H1 (cell line): ENCODE measurements around the gene ORC3.

ENCODE experiments used
- CHD2 ChIP-seq: IDR thresholded peaks from 2 replicates; pipeline ENCODE4 v1.6.1; 2012; ENCODE audit warnings: low read length, improper control_type of control experiment
- EZH2 ChIP-seq: fragments of 200-600 bp; sonication (generic); IDR thresholded peaks from 2 replicates; pipeline ENCODE4 v1.7.1; 2012; ENCODE audit warnings: low read depth, mild to moderate bottlenecking, moderate library complexity, low read length, inconsistent platforms; ENCODE audit not compliant: severe bottlenecking
- GABPA ChIP-seq: IDR thresholded peaks from 2 replicates; pipeline ENCODE4 v1.6.1; 2011; ENCODE audit warnings: mild to moderate bottlenecking, low read length, moderate library complexity, borderline replicate concordance; ENCODE audit not compliant: insufficient read depth
- HDAC2 ChIP-seq, 2 experiments: fragments of 300-600 bp in 1 of 2; sonication (generic) in 1 of 2; IDR thresholded peaks; 2 replicates each; pipeline ENCODE4 v1.6.1; 2011 to 2012; ENCODE audit warnings: low read depth in 2 of 2, low read length in 2 of 2, mild to moderate bottlenecking in 2 of 2, moderate library complexity in 2 of 2, borderline replicate concordance in 1 of 2, inconsistent platforms in 1 of 2
- HDAC6 ChIP-seq: IDR thresholded peaks from one replicate; pipeline ENCODE4 v1.7.1; 2012; ENCODE audit warnings: low read depth, mild to moderate bottlenecking, inconsistent platforms, low read length, moderate library complexity
- JUND ChIP-seq: IDR thresholded peaks from 2 replicates; pipeline ENCODE4 v1.6.1; 2011; ENCODE audit warnings: mild to moderate bottlenecking, improper control_type of control experiment, low read length
- POLR2A ChIP-seq, 2 experiments: IDR thresholded peaks; 1 replicate in 1 of 2; 2 replicates in 1 of 2; pipeline ENCODE4 v1.6.1; 2011; ENCODE audit warnings: low read depth in 2 of 2, low read length in 2 of 2, mild to moderate bottlenecking in 2 of 2; ENCODE audit errors: control extremely low read depth in 1 of 2
- POLR2AphosphoS5 ChIP-seq: IDR thresholded peaks from 2 replicates; pipeline ENCODE4 v1.6.1; 2011; ENCODE audit warnings: low read depth, low read length
- SIN3A ChIP-seq, 2 experiments: IDR thresholded peaks in 1 of 2; conservative IDR thresholded peaks in 1 of 2; 2 replicates each; pipeline ENCODE4 v1.6.1; 2011 to 2012; ENCODE audit warnings: low read length in 2 of 2, improper control_type of control experiment in 1 of 2, low read depth in 1 of 2, mild to moderate bottlenecking in 1 of 2
- SP4 ChIP-seq: IDR thresholded peaks from 2 replicates; pipeline ENCODE4 v1.6.1; 2012; ENCODE audit warnings: low read length, inconsistent platforms
- SRF ChIP-seq: IDR thresholded peaks from 2 replicates; pipeline ENCODE4 v1.6.1; 2011; ENCODE audit warnings: mild to moderate bottlenecking, low read depth, low read length, moderate library complexity
- TCF12 ChIP-seq: IDR thresholded peaks from 2 replicates; pipeline ENCODE4 v1.6.1; 2011; ENCODE audit warnings: low read depth, mild to moderate bottlenecking, low read length
- TF ChIP-seq, protein P1 (sequence below), 3 experiments: IDR thresholded peaks; 1 replicate in 2 of 3; 2 replicates in 1 of 3; pipeline versions ENCODE4 v1.5.1 to v1.6.1; 2011; ENCODE audit warnings: low read length in 3 of 3, mild to moderate bottlenecking in 3 of 3, inconsistent platforms in 2 of 3, low read depth in 1 of 3, moderate library complexity in 1 of 3; ENCODE audit not compliant: insufficient read depth in 1 of 3; ENCODE audit errors: control extremely low read depth in 1 of 3
- TF ChIP-seq, protein P2 (sequence below): IDR thresholded peaks from 2 replicates; pipeline ENCODE4 v1.6.1; 2012; ENCODE audit warnings: inconsistent platforms

DNA sequence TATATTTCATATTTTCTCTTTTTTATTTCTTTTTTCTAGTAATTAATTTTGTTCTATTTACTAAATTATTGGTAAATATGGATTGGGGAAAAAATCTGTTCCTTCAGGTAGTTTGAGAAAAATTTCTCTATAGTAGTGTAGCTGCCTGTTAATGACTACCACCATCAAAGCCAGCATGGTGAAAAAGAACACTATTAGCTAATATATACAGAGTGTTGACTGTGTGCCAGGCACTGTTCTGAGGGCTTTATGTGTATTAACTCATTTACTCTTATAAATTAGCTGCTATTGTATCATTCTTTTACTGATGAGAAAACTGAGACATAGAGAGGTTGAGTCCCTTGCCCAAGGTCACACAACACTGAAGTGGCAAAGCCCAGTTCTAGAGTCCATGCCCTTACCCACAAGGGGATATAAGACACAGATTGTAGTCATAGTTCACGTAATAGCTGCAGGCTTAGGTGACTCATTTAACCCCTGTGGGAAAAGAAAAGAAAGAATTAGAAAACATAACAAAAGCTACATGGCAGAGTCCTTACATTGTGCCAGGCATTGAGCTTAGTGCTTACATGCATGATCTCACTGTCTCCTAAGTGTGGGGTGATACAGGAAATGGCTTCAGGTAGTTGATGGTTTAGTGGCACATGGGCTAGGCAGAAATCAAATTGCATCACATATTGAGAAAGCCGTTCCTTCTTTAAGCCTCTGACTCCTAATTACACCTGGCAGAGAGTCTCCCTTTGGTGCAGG, 124.3 kb downstream of the ORC3 start:
- TF ChIP-seq POLR2A (IDR thresholded peaks at IDR 0.05; ENCODE audit: control extremely low read depth in 1 of 2, low read depth in 2 of 2, low read length in 2 of 2) = no peak
- TF ChIP-seq, protein P1, sequence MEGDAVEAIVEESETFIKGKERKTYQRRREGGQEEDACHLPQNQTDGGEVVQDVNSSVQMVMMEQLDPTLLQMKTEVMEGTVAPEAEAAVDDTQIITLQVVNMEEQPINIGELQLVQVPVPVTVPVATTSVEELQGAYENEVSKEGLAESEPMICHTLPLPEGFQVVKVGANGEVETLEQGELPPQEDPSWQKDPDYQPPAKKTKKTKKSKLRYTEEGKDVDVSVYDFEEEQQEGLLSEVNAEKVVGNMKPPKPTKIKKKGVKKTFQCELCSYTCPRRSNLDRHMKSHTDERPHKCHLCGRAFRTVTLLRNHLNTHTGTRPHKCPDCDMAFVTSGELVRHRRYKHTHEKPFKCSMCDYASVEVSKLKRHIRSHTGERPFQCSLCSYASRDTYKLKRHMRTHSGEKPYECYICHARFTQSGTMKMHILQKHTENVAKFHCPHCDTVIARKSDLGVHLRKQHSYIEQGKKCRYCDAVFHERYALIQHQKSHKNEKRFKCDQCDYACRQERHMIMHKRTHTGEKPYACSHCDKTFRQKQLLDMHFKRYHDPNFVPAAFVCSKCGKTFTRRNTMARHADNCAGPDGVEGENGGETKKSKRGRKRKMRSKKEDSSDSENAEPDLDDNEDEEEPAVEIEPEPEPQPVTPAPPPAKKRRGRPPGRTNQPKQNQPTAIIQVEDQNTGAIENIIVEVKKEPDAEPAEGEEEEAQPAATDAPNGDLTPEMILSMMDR (IDR thresholded peaks at IDR 0.05; ENCODE audit: control extremely low read depth in 1 of 3, insufficient read depth in 1 of 3, low read depth in 1 of 3, low read length in 3 of 3) = no peak
- TF ChIP-seq, protein P2, sequence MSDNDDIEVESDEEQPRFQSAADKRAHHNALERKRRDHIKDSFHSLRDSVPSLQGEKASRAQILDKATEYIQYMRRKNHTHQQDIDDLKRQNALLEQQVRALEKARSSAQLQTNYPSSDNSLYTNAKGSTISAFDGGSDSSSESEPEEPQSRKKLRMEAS = no peak
- TF ChIP-seq CHD2 = no peak
- no peak for TF ChIP-seq EZH2
- TF ChIP-seq SRF = no peak
- no peak for TF ChIP-seq POLR2AphosphoS5
- no peak for TF ChIP-seq SIN3A (conservative IDR thresholded peaks at IDR 0.05 in 1 of 2, IDR thresholded peaks at IDR 0.05 in 1 of 2; ENCODE audit: low read depth in 1 of 2, low read length in 2 of 2)
- no peak for TF ChIP-seq SP4
- no peak for TF ChIP-seq TCF12
- TF ChIP-seq HDAC6 = no peak
- TF ChIP-seq JUND = no peak
- no peak for TF ChIP-seq HDAC2 (IDR thresholded peaks at IDR 0.05; ENCODE audit: borderline replicate concordance in 1 of 2, low read depth in 2 of 2, low read length in 2 of 2)
- no peak for TF ChIP-seq GABPA
